Astrocyte of the spinal cord (primary cell): Measurements from ENCODE around the gene SLC4A7.
A peak's percentile ranks its signal among the peaks of the same experiment; 100 is the strongest.
"Not testable (repeated sequence)": the region's sequence is repeated elsewhere in the genome, so short reads cannot be mapped to it uniquely, and the experiment has no call there.

Experiments
- DNase-seq: peaks from one replicate; pipeline ENCODE4 v3.0.0; 2011; ENCODE audit warnings: low read depth, low spot score
- H3K4me3 ChIP-seq: 2 replicates; pipeline ENCODE4 v1.5.1; 2011; ENCODE audit warnings: low read depth, mild to moderate bottlenecking, low read length, moderate library complexity
- CTCF ChIP-seq: IDR thresholded peaks from 2 replicates; pipeline ENCODE4 v1.5.1; 2012; ENCODE audit warnings: low read depth, mild to moderate bottlenecking, low read length, inconsistent platforms
- in situ Hi-C: cut with HindIII; loops from 2 replicates; pipeline ENCODE4 v1.10.0; 2017; ENCODE audit warnings: low sequenced_read_pairs

Gene SLC4A7

GRCh38 chr3:27449530-27450150 is 34.5 kb downstream of the SLC4A7 start:
- in situ Hi-C loops = no loop called here
- H3K4me3 ChIP-seq = no peak overlapping the region
- no peak for DNase-seq
- TF ChIP-seq CTCF = no peak

- DNase-seq, in situ Hi-C loops, H3K4me3 ChIP-seq: not testable (repeated sequence)
Measured at GRCh38 chr3:27442995-27443394, 41.2 kb downstream of the SLC4A7 start.

- H3K4me3 ChIP-seq, in situ Hi-C loops, DNase-seq: not testable (repeated sequence)
Measured at GRCh38 chr3:27438352-27438751, 45.8 kb downstream of the SLC4A7 start.

- no peak for TF ChIP-seq CTCF
- in situ Hi-C loops = no loop called here
- no peak overlapping the region for H3K4me3 ChIP-seq
- DNase-seq = peak; percentile 98
Measured at GRCh38 chr3:27431116-27431515, 53.1 kb downstream of the SLC4A7 start.

GRCh38 chr3:27429909-27430308 is 54.3 kb downstream of the SLC4A7 start:
- in situ Hi-C loops = no loop called here
- no peak for TF ChIP-seq CTCF
- no peak for DNase-seq

GRCh38 chr3:27428446-27428845 is 55.7 kb downstream of the SLC4A7 start:
- H3K4me3 ChIP-seq = no peak overlapping the region
- DNase-seq = no peak
- in situ Hi-C loops = no loop called here
- TF ChIP-seq CTCF = no peak

More at GRCh38 chr3:27429909-27430308, 54.3 kb downstream of the SLC4A7 start:
- no peak overlapping the region for H3K4me3 ChIP-seq

- DNase-seq = no peak
Measured at GRCh38 chr3:27426926-27427325, 57.3 kb downstream of the SLC4A7 start.

More at GRCh38 chr3:27426926-27427325, 57.3 kb downstream of the SLC4A7 start:
- H3K4me3 ChIP-seq = no peak overlapping the region
- in situ Hi-C loops = no loop called here
- TF ChIP-seq CTCF = no peak
